ENCODE results near the gene CNNM3. TPM values are rescaled to one million over a fixed set of nuclear protein-coding genes. Genes with fewer than 3 reads are reported as not detected.
"Not testable (repeated sequence)": the region's sequence is repeated elsewhere in the genome, so short reads cannot be mapped to it uniquely, and the experiment has no call there.

CNNM3 gene
- total RNA-seq, result 31.4 TPM

GRCh38 chr2:96816127-96816835 is at the start of gene CNNM3:
Gene CNNM3 (plus strand): TSS chr2:96816268. CDS start chr2:96816278, 10 bp downstream.
- DNase-seq (ENCODE audit: low spot score) (peak; percentile 99), ATAC-seq (peak; percentile 80)

- DNase-seq (ENCODE audit: low spot score) (no peak), ATAC-seq (peak; percentile 58)
These were observed 48.8 kb upstream of the CNNM3 start for GRCh38 chr2:96767135-96767871.

GRCh38 chr2:96768083-96768561 is 47.9 kb upstream of the CNNM3 start:
- no peak for DNase-seq (ENCODE audit: low spot score)
- no peak for ATAC-seq

- ATAC-seq, result peak; percentile 81
- DNase-seq (ENCODE audit: low spot score), result peak; percentile 65
These were observed 46.3 kb upstream of the CNNM3 start for GRCh38 chr2:96769814-96770213.

GRCh38 chr2:96770442-96771202 is 45.4 kb upstream of the CNNM3 start:
- DNase-seq (ENCODE audit: low spot score), result no peak
- no peak for ATAC-seq

- no peak for DNase-seq (ENCODE audit: low spot score)
- ATAC-seq, result no peak
These were observed 44.1 kb upstream of the CNNM3 start for GRCh38 chr2:96771796-96772618.

- ATAC-seq (no peak), DNase-seq (ENCODE audit: low spot score) (no peak)
These were observed 43.0 kb upstream of the CNNM3 start for GRCh38 chr2:96772903-96773671.

- DNase-seq (ENCODE audit: low spot score), result no peak
These were observed 42.1 kb upstream of the CNNM3 start for GRCh38 chr2:96773922-96774321.

GRCh38 chr2:96775160-96775559 is 40.9 kb upstream of the CNNM3 start:
- ATAC-seq, result no peak

More at GRCh38 chr2:96773922-96774321, 42.1 kb upstream of the CNNM3 start:
- peak; percentile 14 for ATAC-seq

GRCh38 chr2:96783388-96783787 is 32.7 kb upstream of the CNNM3 start:
- ATAC-seq, result no peak
- DNase-seq (ENCODE audit: low spot score), result no peak

More at GRCh38 chr2:96775160-96775559, 40.9 kb upstream of the CNNM3 start:
- no peak for DNase-seq (ENCODE audit: low spot score)

- DNase-seq (ENCODE audit: low spot score) (no peak), ATAC-seq (no peak)
These were observed 28.7 kb upstream of the CNNM3 start for GRCh38 chr2:96787411-96787810.

- ATAC-seq, result peak; percentile 96
- DNase-seq (ENCODE audit: low spot score), result peak; percentile 81
These were observed 27.4 kb upstream of the CNNM3 start for GRCh38 chr2:96788442-96789244.

- DNase-seq (ENCODE audit: low spot score) (no peak), ATAC-seq (no peak)
These were observed 26.8 kb upstream of the CNNM3 start for GRCh38 chr2:96789245-96789617.

- ATAC-seq (no peak), DNase-seq (ENCODE audit: low spot score) (no peak)
These were observed 23.0 kb upstream of the CNNM3 start for GRCh38 chr2:96792772-96793749.

- no peak for ATAC-seq
- no peak for DNase-seq (ENCODE audit: low spot score)
These were observed 21.0 kb upstream of the CNNM3 start for GRCh38 chr2:96795076-96795475.

GRCh38 chr2:96796497-96796896 is 19.6 kb upstream of the CNNM3 start:
- not testable (repeated sequence) for ATAC-seq; DNase-seq (ENCODE audit: low spot score)

- ATAC-seq (no peak), DNase-seq (ENCODE audit: low spot score) (no peak)
These were observed 18.9 kb upstream of the CNNM3 start for GRCh38 chr2:96797066-96797625.
